ENCODE measurements around the gene CCDC122. TPM values are rescaled to one million over a fixed set of nuclear protein-coding genes. Genes with fewer than 3 reads are reported as not detected.

The CCDC122 gene
- total and polyA plus RNA-seq, 10 of the 15 experiments (the other 5 are each of a cell fraction or from before 2014, with no cell fraction given) = 1.0 to 4.5 (median 2.9) TPM; not detected in 1

DNA sequence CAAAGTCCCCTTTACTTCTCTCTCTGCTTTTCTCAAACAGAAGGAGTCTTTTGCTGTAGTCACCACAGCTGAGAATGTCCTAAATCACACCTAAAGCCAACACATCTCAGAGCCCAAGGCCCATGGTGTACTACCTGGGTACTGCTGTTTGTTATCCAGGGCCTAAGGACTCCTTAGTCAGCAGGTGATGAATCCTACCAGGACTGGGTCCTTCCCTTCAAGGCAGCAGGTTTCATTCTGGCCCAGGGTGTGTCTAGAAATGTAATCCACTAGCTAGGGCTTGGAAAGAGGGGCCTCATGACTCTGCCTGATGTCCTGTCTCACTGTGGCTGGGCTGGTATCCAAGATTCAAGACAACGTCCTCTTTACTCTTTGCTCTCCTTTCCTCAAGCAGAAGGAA, 56.6 kb downstream of the CCDC122 start:
- SMC1A ChIA-PET (ENCODE audit: uncharacterized antibody, unreplicated experiment) = no interaction called here
- no peak for ATAC-seq
- DNase-seq (ENCODE audit: low read depth, low spot score) = no peak
- intact Hi-C loops (cut with micrococcal nuclease; ENCODE audit: unreplicated experiment) (no loop called here), in situ Hi-C loops (cut with MboI) (no loop called here)
- BruUV-seq (replicated peaks) = no TSS peak
- H3K27ac ChIP-seq (ENCODE audit: control insufficient read depth, insufficient read depth) = no peak overlapping the region
- CTCF ChIA-PET = no interaction called here
- no peaks in the 10 kb centered on the region for H4K20me1 ChIP-seq (ENCODE audit: control insufficient read depth, insufficient read depth)
- 0% methylated on average over 1 of the region's 1 CpG for WGBS (ENCODE audit: insufficient coverage, insufficient replicate concordance, low lambda C conversion rate, missing lambda C conversion rate)
- RAD21 ChIA-PET (ENCODE audit: unreplicated experiment) = no interaction called here
- no peak overlapping the region for H3K9ac ChIP-seq (ENCODE audit: control insufficient read depth, insufficient read depth, low read length)
- no peak overlapping the region for H2AFZ ChIP-seq (ENCODE audit: control insufficient read depth, low read depth, low read length)
- POLR2A ChIA-PET = no interaction called here
- no peaks in the 10 kb centered on the region for H3K4me1 ChIP-seq (ENCODE audit: control insufficient read depth, insufficient read depth, low read length)
- H3K4me2 ChIP-seq (ENCODE audit: control insufficient read depth, insufficient read depth) = no peak overlapping the region
- no peaks in the 10 kb centered on the region for H3K9me3 ChIP-seq (replicated peaks; ENCODE audit: control insufficient read depth, insufficient read depth, low read length)
- H3K4me3 ChIP-seq = no peak overlapping the region
- no peak for FAIRE-seq
- no peaks in the 10 kb centered on the region for H3K36me3 ChIP-seq (ENCODE audit: control insufficient read depth in 2 of 2, insufficient read depth in 2 of 2, low read length in 1 of 2)
- H3K79me2 ChIP-seq (ENCODE audit: control insufficient read depth, insufficient read depth, low read length) = no peaks in the 10 kb centered on the region
- no peaks in the 10 kb centered on the region for H3K27me3 ChIP-seq (replicated peaks in 1 of 2; ENCODE audit: control insufficient read depth in 2 of 2, insufficient read depth in 2 of 2, low read length in 1 of 2)
- TF ChIP-seq, protein P1, sequence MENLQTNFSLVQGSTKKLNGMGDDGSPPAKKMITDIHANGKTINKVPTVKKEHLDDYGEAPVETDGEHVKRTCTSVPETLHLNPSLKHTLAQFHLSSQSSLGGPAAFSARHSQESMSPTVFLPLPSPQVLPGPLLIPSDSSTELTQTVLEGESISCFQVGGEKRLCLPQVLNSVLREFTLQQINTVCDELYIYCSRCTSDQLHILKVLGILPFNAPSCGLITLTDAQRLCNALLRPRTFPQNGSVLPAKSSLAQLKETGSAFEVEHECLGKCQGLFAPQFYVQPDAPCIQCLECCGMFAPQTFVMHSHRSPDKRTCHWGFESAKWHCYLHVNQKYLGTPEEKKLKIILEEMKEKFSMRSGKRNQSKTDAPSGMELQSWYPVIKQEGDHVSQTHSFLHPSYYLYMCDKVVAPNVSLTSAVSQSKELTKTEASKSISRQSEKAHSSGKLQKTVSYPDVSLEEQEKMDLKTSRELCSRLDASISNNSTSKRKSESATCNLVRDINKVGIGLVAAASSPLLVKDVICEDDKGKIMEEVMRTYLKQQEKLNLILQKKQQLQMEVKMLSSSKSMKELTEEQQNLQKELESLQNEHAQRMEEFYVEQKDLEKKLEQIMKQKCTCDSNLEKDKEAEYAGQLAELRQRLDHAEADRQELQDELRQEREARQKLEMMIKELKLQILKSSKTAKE (IDR thresholded peaks at IDR 0.05; ENCODE audit: low read depth, poor library complexity, severe bottlenecking) = no peak
- TF ChIP-seq ZNF592 (IDR thresholded peaks at IDR 0.05) = no peak
- TF ChIP-seq ZNF622 (IDR thresholded peaks at IDR 0.05) = no peak
- TF ChIP-seq ZBED1 (IDR thresholded peaks at IDR 0.05; ENCODE audit: borderline replicate concordance) = no peak
- TF ChIP-seq YY1 (IDR thresholded peaks at IDR 0.05; ENCODE audit: low read depth, low read length) = no peak
- no peak for TF ChIP-seq RELA (IDR thresholded peaks at IDR 0.05; ENCODE audit: borderline replicate concordance, partially characterized antibody)
- TF ChIP-seq MLLT1 (IDR thresholded peaks at IDR 0.05) = no peak
- no peak for TF ChIP-seq SUPT20H (IDR thresholded peaks at IDR 0.05; ENCODE audit: borderline replicate concordance, control insufficient read depth, low read depth, low read length)
- TF ChIP-seq JUNB (IDR thresholded peaks at IDR 0.05) = no peak
- no peak for TF ChIP-seq NFIC (IDR thresholded peaks at IDR 0.05; ENCODE audit: low read depth, low read length)
- no peak for TF ChIP-seq MTA3 (IDR thresholded peaks at IDR 0.05; ENCODE audit: borderline replicate concordance, low read length)
- TF ChIP-seq, protein P2, sequence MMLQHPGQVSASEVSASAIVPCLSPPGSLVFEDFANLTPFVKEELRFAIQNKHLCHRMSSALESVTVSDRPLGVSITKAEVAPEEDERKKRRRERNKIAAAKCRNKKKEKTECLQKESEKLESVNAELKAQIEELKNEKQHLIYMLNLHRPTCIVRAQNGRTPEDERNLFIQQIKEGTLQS (IDR thresholded peaks at IDR 0.05; ENCODE audit: borderline replicate concordance, extremely low read depth, low read depth, low read length) = no peak
- TF ChIP-seq IRF5 (IDR thresholded peaks at IDR 0.05; ENCODE audit: borderline replicate concordance) = no peak
- TF ChIP-seq FOXK2 (IDR thresholded peaks at IDR 0.05) = no peak
- no peak for TF ChIP-seq CBFB (IDR thresholded peaks at IDR 0.05; ENCODE audit: low read depth)
